Activated CD8-positive, alpha-beta memory T cell treated with anti-CD3 and anti-CD28 coated beads for 24 hours (primary cell): ENCODE measurements around the gene ARHGAP27.
"Not testable (repeated sequence)": the region's sequence is repeated elsewhere in the genome, so short reads cannot be mapped to it uniquely, and the experiment has no call there.

Experiments used
- DNase-seq: peaks from one replicate; pipeline ENCODE4 v3.0.0-alpha.2; 2020

The ARHGAP27 gene, protein sequence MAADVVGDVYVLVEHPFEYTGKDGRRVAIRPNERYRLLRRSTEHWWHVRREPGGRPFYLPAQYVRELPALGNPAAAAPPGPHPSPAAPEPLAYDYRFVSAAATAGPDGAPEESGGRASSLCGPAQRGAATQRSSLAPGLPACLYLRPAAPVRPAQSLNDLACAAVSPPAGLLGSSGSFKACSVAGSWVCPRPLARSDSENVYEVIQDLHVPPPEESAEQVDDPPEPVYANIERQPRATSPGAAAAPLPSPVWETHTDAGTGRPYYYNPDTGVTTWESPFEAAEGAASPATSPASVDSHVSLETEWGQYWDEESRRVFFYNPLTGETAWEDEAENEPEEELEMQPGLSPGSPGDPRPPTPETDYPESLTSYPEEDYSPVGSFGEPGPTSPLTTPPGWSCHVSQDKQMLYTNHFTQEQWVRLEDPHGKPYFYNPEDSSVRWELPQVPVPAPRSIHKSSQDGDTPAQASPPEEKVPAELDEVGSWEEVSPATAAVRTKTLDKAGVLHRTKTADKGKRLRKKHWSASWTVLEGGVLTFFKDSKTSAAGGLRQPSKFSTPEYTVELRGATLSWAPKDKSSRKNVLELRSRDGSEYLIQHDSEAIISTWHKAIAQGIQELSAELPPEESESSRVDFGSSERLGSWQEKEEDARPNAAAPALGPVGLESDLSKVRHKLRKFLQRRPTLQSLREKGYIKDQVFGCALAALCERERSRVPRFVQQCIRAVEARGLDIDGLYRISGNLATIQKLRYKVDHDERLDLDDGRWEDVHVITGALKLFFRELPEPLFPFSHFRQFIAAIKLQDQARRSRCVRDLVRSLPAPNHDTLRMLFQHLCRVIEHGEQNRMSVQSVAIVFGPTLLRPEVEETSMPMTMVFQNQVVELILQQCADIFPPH

DNA sequence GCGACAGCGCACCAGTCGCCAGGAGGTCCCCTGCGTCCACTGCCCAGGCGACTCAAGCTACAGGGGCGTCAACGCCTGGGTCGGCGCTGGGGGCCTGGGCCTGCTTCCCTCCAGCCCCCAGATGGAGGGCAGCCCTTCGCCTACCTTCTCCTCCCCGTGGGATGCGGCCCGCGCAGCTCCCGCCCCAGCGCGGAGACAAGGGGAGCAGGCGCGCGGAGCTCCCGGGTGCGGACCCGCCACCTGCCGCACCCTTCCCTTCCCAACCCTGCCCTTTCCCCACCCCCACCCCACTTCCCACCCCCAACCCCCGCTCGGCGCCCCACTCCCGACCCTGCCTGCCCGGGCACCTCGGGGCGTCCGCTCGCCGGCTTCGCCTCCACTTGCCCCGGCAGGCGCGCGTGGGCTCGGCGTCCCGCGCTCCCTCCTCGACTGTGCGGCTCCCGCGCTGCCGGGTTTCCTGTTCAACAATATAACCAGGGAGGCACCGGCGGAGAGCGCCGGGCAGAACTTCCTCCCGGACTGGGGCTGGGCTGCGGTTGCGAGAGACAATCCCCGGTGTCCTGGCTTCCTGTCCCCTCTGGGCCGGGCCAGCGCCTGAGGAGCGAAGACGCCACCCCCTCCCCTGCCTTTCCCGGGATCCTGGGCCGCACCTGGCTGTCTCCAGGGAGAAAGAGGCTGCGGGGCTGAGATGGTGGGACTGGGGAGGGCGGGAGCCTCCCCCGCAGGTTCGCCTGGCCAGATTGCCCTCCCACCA is at the start of gene ARHGAP27:
TSS of gene ARHGAP27 (minus strand) at position 466 of the 754 bp plus-strand sequence. CDS start 2,591 bp downstream, outside the sequence.
- peak; percentile 64 for DNase-seq

DNA sequence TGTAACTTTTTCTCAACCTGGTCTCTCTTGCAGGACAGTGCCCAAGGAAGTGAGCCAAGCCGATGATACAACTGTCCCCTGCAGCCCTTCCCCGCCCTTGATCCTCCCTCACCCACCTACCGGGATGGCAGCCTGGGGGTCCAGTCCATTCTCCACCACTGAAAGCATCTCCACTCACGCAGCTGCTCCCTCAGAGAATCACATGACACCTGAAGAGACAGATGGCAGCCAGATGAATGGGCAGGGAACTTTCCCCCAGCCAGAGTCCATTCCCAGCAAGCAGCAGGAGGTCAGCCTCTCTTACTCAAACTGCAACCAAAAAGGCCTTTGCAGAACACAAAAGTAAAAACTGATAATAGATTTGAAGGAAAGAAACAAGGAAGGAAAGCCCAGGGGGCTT is 49.6 kb upstream of the ARHGAP27 start:
- DNase-seq = not testable (repeated sequence)

DNA sequence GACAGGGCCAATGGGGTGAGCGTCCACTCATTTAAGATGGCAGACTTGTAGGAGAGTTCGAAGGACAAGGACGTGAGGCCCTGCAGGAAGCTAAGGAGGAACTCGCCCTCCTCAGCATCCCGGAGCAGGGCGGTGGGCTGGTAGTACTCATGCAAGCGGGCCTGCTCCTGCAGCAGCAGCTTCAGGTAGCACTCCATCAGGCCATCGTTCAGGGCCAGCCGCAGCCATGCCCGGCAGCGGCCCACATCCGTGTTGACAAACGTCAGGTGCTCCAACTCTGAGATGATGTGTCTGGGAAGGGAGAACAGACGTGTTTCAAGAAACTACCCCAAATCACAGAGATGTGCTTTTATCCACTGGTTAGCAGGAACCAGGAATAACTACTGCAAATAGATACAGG is 42.8 kb upstream of the ARHGAP27 start:
- DNase-seq = not testable (repeated sequence)

DNA sequence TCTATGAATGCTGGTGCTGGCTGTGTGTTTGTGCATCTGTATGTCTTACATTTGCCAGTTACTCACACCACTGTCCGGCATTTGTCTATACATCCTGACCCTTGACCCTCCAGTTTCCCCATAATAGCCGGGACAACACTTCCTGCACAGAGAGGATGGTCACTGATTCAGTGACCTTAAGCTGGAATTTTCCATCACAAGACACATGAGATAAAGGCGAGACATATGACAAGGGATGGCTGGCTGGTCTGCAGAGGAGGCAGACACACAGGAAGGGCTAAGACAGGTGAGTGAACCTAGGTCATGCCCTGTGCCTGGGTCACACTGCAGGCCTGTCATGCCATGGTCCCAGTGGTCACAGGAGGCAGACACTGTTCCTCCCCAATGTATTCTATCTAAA is 39.6 kb upstream of the ARHGAP27 start:
- DNase-seq = not testable (repeated sequence)

DNA sequence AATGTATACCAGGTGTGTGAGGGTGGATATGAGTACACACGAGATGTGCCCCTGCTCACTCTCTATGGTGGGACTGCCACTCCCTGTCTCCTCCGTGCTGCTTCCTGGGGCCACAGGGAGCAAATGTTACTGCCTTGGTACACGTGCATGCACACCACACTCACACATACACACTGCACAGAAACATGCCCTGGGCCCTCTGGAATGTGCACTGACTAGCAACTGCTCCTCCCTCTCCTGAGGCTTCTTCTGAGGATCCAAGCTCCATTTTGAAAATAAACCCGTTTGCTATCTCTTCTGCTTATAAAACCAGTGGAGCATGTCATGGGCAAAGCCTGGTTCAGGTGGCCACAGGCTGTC is 36.5 kb upstream of the ARHGAP27 start:
- DNase-seq = not testable (repeated sequence)

DNA sequence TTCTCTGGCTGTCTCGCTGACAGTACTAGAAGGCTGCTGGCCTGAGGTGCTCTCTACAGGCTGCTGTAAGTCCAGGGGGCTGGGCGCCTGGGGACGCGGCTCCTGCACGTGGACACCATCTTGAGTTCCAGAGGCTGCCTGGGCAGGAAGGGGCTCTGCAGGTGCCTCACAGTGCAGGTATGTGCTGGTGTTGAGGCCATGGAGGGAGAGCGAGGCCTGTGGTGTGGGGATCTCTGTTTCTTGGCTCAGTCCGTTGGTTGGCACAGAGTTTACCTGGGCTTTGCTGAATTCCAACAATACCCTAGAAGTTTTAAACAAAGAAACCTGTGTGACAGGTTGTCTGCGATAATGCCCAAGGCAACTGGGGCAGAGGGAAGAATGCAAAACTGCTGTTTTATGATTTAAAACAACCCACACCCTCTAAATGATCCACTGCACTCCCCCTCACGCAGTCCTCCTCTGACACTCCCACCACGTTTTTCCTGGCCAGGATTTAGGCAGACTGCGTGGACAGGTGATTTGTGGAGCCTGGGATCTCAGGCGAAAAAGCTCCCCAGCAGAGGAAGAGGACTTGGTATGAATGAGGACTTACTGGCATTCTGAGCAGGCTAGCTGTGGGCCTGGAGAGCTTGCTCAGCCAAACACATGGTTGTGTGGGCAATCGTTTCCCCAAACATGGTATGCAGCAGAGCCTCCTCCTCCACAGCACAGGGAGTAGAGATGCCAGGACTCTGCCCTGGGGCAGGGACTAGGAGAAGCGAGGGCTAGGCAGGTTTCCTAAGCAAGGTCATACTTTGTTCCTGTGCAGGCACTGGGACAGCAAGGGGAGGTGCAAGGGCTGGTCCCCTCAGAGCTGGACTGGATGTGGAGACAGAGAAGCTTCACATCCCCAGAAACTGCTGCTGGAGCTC is 35.9 kb upstream of the ARHGAP27 start:
- DNase-seq = not testable (repeated sequence)

DNA sequence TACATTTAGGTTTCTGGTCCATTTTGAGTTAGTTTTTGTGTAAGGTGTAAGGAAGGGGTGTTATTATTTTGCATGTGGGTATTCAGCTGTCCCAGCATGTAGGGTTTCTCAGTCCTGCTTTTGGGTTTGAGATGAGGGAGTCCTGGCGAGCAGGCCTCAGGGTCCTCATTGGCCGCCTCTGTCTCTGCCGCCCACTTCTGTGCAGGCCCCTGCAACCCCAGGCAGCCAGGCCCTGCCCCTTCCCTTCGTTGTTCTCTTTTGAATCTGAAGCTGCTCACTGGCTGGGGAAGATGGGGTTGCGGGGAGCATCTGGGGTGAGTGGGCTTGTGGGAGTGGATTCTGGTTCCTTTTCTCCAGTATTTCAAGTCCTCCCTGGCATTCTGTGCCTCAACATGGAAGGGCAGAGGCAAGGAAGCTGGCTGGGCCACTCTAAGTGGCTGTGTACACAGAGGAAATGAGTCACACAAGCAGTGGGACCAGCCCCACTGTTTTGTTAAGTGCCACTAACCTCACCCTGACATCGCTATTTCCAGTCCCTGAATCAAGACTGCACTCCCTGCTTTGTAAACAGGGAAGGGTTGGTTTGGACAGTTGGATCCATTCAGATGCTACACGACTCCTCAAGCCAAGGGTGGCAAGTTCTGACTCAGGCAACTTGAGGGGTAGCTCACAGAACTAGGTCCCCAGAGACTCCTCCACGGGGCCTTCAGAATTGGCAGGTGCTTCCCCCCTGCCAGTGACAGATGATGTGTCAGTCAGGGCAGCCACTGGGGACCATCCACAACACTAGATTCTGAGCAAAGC is 29.1 kb upstream of the ARHGAP27 start:
- not testable (repeated sequence) for DNase-seq

DNA sequence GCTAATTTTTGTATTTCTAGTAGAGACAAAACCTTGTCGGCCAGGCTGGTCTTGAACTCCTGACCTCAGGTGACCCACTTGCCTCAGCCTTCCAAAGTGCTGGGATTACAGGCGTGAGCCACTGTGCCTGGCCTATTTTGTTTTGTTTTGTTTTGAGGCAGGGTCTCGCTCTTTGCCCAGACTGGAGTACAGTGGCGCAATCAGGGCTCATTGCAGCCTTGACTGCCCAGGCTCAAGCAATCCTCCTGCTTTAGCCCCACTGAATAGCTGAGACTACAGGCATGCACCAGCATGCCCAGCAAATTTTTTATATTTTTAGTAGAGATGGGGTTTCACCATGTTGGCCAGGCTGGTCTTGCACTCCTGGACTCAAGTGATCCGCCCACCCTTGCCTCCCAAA is 27.8 kb upstream of the ARHGAP27 start:
- not testable (repeated sequence) for DNase-seq

DNA sequence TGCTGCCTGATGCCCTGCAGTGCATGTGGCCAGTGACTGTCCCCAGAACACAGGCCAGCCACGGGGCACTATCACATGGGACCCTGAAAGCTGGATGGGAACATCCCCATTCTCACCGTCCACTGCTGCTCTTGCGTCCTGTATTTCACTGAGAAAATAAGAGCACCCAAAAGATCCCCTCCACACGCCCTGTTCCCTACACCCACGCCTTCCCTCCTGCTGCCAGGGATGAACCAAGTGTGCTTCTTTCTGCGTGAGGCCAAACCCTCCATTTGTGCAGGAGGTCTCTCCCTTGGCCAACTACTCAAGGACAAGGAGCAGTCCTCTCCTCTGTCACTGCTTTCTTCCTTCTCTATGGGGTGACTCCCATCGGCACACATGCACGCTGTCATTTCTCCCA is 21.7 kb upstream of the ARHGAP27 start:
- not testable (repeated sequence) for DNase-seq

DNA sequence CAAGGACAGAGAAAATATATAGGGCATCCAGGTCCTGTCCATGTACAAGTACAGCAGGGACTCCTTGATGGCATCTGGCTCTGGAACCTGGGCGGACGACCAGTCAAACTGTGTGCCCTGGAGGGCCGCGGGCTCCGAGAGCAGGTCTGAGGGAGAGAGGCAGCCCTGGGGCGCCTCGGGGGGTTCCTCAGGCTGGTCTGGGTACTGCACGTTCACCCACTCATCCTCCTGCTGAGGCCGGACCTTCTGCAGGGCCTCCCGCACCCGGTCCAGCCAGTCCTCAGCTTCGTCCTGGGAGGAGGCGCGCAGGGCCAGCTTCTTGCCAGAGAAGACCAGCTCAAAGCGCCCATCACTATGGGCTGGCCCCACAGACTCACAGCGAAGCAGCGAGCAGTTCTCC is 21.1 kb upstream of the ARHGAP27 start:
- DNase-seq = not testable (repeated sequence)

DNA sequence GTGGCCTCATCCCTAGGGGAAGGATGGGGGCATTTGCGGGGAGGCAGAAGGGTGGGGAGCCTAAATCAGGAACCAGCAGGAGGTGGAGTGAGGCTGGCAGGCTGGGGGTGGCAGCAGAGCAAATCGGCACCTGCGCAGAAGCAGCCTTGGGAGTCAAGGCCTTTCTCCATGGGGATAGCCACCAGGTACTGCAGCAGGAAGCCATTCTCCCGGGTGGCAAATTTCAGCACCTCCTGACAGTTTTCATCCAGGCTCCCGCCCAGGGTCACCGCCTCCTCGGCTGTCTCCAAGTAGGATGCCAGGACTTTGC is 20.5 kb upstream of the ARHGAP27 start:
- DNase-seq = not testable (repeated sequence)

DNA sequence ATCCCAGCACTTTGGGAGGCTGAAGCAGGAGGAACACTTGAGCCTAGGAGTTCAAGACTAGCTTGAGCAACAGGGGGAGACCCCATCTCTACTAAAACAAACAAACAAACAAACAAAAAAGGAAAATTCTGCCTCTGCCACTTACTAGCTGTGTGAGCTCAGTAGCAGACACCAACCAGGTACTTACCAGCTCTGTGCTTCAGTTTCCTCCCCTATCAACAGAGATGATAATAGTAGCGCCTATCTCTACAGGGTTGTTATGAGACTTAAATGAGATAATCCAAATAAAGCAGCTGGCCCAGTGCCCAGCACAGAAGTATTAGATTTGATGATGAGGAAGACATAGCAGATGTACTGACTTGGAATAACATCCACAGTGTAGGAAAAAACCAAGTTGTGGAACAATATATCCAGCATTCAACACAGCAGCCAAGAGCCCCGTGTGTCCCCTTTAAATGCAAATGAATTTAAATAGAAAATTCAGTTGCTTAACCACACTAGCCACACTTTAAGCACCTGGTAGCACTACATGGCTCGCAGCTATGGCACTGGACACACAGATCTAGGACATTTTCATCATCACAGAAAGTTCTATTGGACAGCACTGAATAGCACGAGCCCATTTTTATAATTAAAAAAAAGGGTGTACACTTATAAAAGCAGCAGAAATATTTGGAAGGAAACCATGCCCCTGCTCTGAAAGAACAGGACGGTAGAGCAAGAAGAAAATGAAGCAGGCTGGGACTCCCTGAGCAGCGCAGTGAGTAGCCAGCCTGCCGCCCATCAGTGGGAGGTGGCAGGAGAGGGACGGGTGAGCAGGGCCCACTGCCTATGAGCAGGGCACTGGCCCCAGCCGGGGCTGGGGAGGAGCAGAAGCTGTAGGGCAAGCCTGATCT is 19.9 kb upstream of the ARHGAP27 start:
- DNase-seq = not testable (repeated sequence)

DNA sequence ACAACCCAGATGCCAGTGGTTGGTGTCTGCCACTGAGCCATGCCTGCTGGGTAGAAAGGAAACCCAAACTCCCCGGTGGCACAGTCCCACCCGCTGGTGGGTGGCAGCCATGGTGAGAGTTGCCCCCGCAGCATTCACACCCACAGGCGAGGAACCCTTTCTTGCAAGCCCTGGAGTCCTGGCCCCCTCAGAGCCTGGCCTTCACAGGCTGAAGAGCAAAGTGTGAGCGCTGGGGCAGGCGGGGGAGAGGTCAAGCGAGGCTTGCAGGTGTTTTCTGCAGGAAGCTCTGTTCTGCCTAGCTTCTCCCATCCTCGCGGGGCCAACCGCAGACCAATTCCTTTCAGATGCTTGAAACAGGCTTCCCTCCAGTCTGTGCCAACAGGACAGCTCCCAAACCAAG is 19.0 kb upstream of the ARHGAP27 start:
- DNase-seq = not testable (repeated sequence)

DNA sequence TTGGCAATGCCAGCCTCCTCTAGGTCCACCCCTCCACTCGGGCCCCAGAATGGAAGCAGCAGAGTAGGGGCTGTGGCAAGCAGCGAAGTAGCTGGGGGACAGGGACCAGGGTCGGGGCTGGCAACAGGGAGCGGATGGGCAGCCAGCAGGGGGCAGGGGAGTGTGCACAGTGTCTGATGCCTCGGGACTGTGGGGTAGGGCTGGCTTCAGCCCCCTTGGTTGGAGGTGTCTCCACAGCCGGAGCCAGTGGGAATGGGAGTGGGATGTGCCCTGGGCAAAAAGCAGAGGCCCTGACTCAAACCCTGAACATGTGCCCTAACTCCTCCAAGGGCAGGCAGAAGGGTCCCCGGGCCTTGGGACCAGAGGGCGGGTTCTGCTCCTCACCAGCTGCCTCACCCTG is 18.5 kb upstream of the ARHGAP27 start:
- DNase-seq = no peak

DNA sequence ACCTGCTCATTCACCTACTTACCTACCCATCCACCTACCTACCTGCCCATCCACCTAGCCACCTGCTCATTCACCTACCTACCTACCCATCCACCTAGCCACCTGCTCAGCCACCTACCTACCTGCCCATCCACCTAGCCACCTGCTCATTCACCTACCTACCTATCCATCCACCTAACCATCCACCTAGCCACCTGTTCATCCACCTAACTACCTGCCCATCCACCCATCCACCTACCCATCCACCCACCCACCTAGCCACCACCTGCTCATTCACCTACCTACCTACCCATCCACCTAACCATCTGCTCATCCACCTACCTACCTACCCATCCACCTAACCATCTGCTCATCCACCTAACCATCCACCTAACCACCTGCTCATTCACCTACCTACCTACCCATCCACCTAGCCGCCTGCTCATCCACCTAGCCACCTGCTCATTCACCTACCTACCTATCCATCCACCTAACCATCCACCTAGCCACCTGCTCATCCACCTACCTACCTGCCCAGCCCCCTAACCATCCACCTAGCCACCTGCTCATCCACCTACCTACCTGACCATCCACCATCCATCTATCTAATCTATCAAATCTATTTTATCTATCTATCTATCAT is 17.1 kb upstream of the ARHGAP27 start:
- DNase-seq = not testable (repeated sequence)

DNA sequence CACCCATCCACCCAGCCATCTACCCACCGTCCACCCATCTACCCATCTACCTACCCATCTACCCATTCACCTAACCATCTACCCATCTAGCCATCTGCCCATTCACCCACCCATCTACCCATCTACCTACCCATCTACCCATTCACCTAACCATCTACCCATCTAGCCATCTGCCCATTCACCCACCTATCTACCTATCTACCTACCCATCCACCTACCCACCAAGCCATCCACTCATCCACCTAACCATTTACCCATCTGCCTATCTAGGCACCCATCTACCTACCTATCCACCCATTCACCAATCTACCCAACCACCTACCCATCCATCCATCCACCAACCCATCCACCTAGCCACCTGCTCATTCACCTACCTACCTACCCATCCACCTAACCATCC is 16.6 kb upstream of the ARHGAP27 start:
- not testable (repeated sequence) for DNase-seq

DNA sequence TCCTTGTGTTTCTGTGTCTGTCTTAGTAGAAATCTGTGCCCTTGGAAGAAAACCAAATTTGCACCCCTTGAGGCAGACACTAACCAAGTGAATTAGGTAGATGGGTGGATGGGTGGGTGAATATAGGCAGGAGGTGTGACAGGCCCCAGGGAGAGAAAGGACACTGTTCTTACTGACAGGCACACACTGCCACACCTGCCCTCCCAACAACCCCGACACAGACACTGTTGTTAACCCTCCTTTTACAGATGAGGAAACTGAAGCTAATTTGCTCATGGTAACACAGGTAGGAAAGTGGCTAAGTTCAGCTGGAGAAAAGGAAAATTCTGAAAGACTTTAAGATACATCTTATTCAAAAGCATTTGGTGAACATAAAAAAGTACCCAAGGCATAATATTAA is 15.8 kb upstream of the ARHGAP27 start:
- DNase-seq = not testable (repeated sequence)

DNA sequence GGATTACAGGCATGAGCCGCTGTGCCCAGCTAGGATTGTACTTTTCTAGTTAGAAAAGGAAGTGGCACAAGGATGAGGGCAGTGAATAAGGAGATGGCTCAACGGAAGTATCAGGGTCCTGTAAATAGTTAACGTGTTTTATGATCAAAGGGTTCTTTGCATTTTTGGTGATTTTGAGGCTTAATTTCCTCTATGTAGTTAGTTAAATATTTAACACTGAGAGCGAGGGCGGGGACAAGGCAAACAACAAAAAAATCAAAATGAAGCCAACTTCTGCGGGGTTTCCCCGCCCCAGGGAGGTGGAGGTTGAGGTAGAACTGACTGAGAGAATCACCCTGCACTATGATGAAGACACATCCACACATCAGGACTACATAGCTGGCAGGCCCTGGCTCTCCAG is 15.4 kb upstream of the ARHGAP27 start:
- DNase-seq = not testable (repeated sequence)

DNA sequence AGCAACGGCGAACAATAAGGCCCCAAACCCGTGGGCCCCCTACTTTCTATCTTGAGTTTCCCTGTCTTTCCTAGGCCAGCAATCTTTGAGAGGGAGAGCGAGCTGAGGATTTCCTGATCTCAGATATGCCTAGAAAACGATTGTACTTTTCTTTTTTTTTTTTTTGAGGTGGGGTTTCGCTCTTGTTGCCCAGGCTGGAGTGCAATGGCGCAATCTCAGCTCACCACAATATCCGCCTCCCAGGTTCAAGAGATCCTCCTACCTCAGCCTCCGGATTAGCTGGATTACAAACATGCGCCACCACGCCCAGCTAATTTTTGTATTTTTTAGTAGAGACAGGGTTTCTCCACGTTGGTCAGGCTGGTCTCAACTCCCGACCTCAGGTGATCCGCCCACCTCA is 15.0 kb upstream of the ARHGAP27 start:
- DNase-seq = not testable (repeated sequence)
